ENCODE data around the gene APOO.

APOO gene

GRCh38 chrX:23821847-23822246, 85.9 kb downstream of the APOO start:
- TF ChIP-seq CTCF (IDR thresholded peaks at IDR 0.05): no peak

- no peak for TF ChIP-seq CTCF (IDR thresholded peaks at IDR 0.05)
Observed at GRCh38 chrX:23820235-23820782, 87.4 kb downstream of the APOO start.

- TF ChIP-seq CTCF (IDR thresholded peaks at IDR 0.05): no peak
Observed at GRCh38 chrX:23819385-23820234, 88.1 kb downstream of the APOO start.

GRCh38 chrX:23817979-23818336, 89.8 kb downstream of the APOO start:
- TF ChIP-seq CTCF (IDR thresholded peaks at IDR 0.05): no peak

GRCh38 chrX:23816179-23816578, 91.6 kb downstream of the APOO start:
- no peak for TF ChIP-seq CTCF (IDR thresholded peaks at IDR 0.05)

GRCh38 chrX:23815376-23815775, 92.4 kb downstream of the APOO start:
- no peak for TF ChIP-seq CTCF (IDR thresholded peaks at IDR 0.05)

GRCh38 chrX:23813808-23814207, 93.9 kb downstream of the APOO start:
- no peak for TF ChIP-seq CTCF (IDR thresholded peaks at IDR 0.05)
